ENCODE results near the gene THAP12. TPM values are rescaled to one million over a fixed set of nuclear protein-coding genes. Genes with fewer than 3 reads are reported as not detected.

THAP12 gene
- total and polyA plus RNA-seq, 2 donors (not counting 3 experiments of a cell fraction or from before 2014, with no cell fraction given), result 12.2 to 36.7 TPM

GRCh38 chr11:76337923-76338322, 43.0 kb downstream of the THAP12 start:
- H2AFZ ChIP-seq (ENCODE audit: low read depth, low read length), result no peak overlapping the region
- H3K9me1 ChIP-seq (replicated peaks; ENCODE audit: control insufficient read depth, extremely low read depth, insufficient read depth, low read length), result no peaks in the 10 kb centered on the region
- TF ChIP-seq FOS (IDR thresholded peaks at IDR 0.05; ENCODE audit: borderline replicate concordance, insufficient read depth, low read length) (no peak), POLR2A (IDR thresholded peaks at IDR 0.05; ENCODE audit: low read depth, low read length) (no peak)
- no peak for DNase-seq (ENCODE audit: low read depth, low spot score)
- no peaks in the 10 kb centered on the region for H4K20me1 ChIP-seq (replicated peaks; ENCODE audit: control insufficient read depth, extremely low read depth, insufficient read depth, low read length)
- FAIRE-seq, result no peak
- no peaks in the 10 kb centered on the region for H3K36me3 ChIP-seq (ENCODE audit: control insufficient read depth in 2 of 2, extremely low read depth in 1 of 2, insufficient read depth in 2 of 2, low read length in 2 of 2)
- H3K27ac ChIP-seq (ENCODE audit: insufficient read depth, low read depth, low read length), result no peak overlapping the region
- H3K4me3 ChIP-seq (replicated peaks in 1 of 3; ENCODE audit: insufficient read depth in 1 of 3, low read depth in 1 of 3, low read length in 3 of 3), result no peak overlapping the region
- no peak overlapping the region for H3K9ac ChIP-seq (replicated peaks; ENCODE audit: extremely low read depth, insufficient read depth, low read length)
- no TSS peak for BruUV-seq (replicated peaks)
- H3K4me1 ChIP-seq (ENCODE audit: control insufficient read depth, extremely low read depth, insufficient read depth, low read length), result no peaks in the 10 kb centered on the region
- ChIA-PET POLR2A (no interaction called here), CTCF (interaction anchor here (1.5 kb wide), 1 partner anchor 174 kb away, joined by 6 read pairs; no protein-coding TSS in a partner anchor)
- dilution Hi-C loops (cut with MboI; ENCODE audit: extremely low pct_ligation_motif_present, low sequenced_read_pairs), result no loop called here
- H3K4me2 ChIP-seq (ENCODE audit: insufficient read depth, low read length), result no peak overlapping the region
- no peaks in the 10 kb centered on the region for H3K79me2 ChIP-seq (ENCODE audit: control insufficient read depth, insufficient read depth, low read length)
- intact Hi-C loops (cut with micrococcal nuclease), result no loop called here
- no peaks in the 10 kb centered on the region for H3K27me3 ChIP-seq (ENCODE audit: control insufficient read depth in 2 of 2, insufficient read depth in 2 of 2, low read length in 2 of 2)
- no peaks in the 10 kb centered on the region for H3K9me3 ChIP-seq (replicated peaks; ENCODE audit: control insufficient read depth, insufficient read depth, low read length)

DNA sequence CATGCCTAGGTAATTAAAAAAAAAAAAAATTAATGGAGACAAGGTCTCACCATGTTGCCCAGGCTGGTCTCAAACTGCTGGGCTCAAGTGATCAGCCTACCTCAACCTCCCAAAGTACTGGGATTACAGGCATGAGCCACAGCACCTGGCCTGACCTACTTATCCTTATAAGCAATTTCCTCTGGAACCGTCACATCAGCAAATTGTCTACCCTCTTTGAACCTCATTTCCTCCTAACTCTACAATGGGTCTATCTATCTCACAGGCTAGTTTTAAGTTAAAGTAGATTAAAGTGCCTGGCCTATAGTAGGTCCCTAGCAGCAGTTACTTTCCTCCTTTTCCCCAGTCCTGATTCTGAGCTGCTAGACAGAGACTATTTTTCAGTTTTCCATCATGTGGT, 43.5 kb downstream of the THAP12 start:
- BruUV-seq (replicated peaks), result no TSS peak
- Histone ChIP-seq H3K4me3 (replicated peaks in 1 of 3; ENCODE audit: insufficient read depth in 1 of 3, low read depth in 1 of 3, low read length in 3 of 3) (no peak overlapping the region), H3K9ac (replicated peaks; ENCODE audit: extremely low read depth, insufficient read depth, low read length) (no peak overlapping the region), H3K4me1 (ENCODE audit: control insufficient read depth, extremely low read depth, insufficient read depth, low read length) (no peaks in the 10 kb centered on the region), H3K9me3 (replicated peaks; ENCODE audit: control insufficient read depth, insufficient read depth, low read length) (no peaks in the 10 kb centered on the region), H3K9me1 (replicated peaks; ENCODE audit: control insufficient read depth, extremely low read depth, insufficient read depth, low read length) (no peaks in the 10 kb centered on the region), H3K79me2 (ENCODE audit: control insufficient read depth, insufficient read depth, low read length) (no peaks in the 10 kb centered on the region), H3K36me3 (ENCODE audit: control insufficient read depth in 2 of 2, extremely low read depth in 1 of 2, insufficient read depth in 2 of 2, low read length in 2 of 2) (no peaks in the 10 kb centered on the region), H2AFZ (ENCODE audit: low read depth, low read length) (no peak overlapping the region), H3K27me3 (ENCODE audit: control insufficient read depth in 2 of 2, insufficient read depth in 2 of 2, low read length in 2 of 2) (no peaks in the 10 kb centered on the region), H3K4me2 (ENCODE audit: insufficient read depth, low read length) (no peak overlapping the region), H3K27ac (ENCODE audit: insufficient read depth, low read depth, low read length) (no peak overlapping the region), H4K20me1 (replicated peaks; ENCODE audit: control insufficient read depth, extremely low read depth, insufficient read depth, low read length) (no peaks in the 10 kb centered on the region)
- FAIRE-seq, result no peak
- intact Hi-C loops (cut with micrococcal nuclease), result no loop called here
- ChIA-PET POLR2A (no interaction called here), CTCF (no interaction called here)
- DNase-seq (ENCODE audit: low read depth, low spot score), result no peak
- TF ChIP-seq, protein P1, sequence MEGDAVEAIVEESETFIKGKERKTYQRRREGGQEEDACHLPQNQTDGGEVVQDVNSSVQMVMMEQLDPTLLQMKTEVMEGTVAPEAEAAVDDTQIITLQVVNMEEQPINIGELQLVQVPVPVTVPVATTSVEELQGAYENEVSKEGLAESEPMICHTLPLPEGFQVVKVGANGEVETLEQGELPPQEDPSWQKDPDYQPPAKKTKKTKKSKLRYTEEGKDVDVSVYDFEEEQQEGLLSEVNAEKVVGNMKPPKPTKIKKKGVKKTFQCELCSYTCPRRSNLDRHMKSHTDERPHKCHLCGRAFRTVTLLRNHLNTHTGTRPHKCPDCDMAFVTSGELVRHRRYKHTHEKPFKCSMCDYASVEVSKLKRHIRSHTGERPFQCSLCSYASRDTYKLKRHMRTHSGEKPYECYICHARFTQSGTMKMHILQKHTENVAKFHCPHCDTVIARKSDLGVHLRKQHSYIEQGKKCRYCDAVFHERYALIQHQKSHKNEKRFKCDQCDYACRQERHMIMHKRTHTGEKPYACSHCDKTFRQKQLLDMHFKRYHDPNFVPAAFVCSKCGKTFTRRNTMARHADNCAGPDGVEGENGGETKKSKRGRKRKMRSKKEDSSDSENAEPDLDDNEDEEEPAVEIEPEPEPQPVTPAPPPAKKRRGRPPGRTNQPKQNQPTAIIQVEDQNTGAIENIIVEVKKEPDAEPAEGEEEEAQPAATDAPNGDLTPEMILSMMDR (IDR thresholded peaks at IDR 0.05; ENCODE audit: extremely low read depth in 1 of 2, insufficient read depth in 1 of 2, low read depth in 1 of 2, low read length in 2 of 2), result no peak
- TF ChIP-seq POLR2A (IDR thresholded peaks at IDR 0.05; ENCODE audit: low read depth, low read length) (no peak), EZH2 (IDR thresholded peaks at IDR 0.05; ENCODE audit: borderline replicate concordance, low read depth, low read length, severe bottlenecking) (no peak), FOS (IDR thresholded peaks at IDR 0.05; ENCODE audit: borderline replicate concordance, insufficient read depth, low read length) (no peak), GATA2 (IDR thresholded peaks at IDR 0.05; ENCODE audit: insufficient read depth, insufficient read length, low read depth, low read length) (no peak), MAX (IDR thresholded peaks at IDR 0.05; ENCODE audit: insufficient read depth, insufficient read length) (no peak), JUN (IDR thresholded peaks at IDR 0.05; ENCODE audit: borderline replicate concordance, insufficient read depth, insufficient read length, low read depth) (no peak), POLR2AphosphoS5 (IDR thresholded peaks at IDR 0.05; ENCODE audit: insufficient read depth, low read depth, low read length) (no peak), MYC (IDR thresholded peaks at IDR 0.05; ENCODE audit: low read depth, low read length) (no peak)
- dilution Hi-C loops (cut with MboI; ENCODE audit: extremely low pct_ligation_motif_present, low sequenced_read_pairs), result no loop called here

All from endothelial cell of umbilical vein (primary cell).